Mucosa of rectum (tissue), 2 donors: ENCODE measurements around the gene PLEKHO2.
A peak's percentile ranks its signal among the peaks of the same experiment; 100 is the strongest.

ENCODE experiments used
- H3K27ac ChIP-seq, 2 donors: one replicate each; pipeline ENCODE4 v1.7.0; 2013; ENCODE audit warnings: inconsistent platforms in 2 of 2, low read depth in 2 of 2, low read length in 2 of 2
- H3K27me3 ChIP-seq, 2 donors: one replicate each; pipeline ENCODE4 v1.7.0; 2013; ENCODE audit warnings: low read length in 2 of 2; ENCODE audit not compliant: control insufficient read depth in 2 of 2, insufficient read depth in 2 of 2
- H3K36me3 ChIP-seq, 2 donors: one replicate each; pipeline ENCODE4 v1.7.0; 2013; ENCODE audit warnings: low read length in 2 of 2; ENCODE audit not compliant: control insufficient read depth in 2 of 2, insufficient read depth in 2 of 2
- H3K4me1 ChIP-seq, 2 donors: one replicate each; pipeline ENCODE4 v1.7.0; 2013; ENCODE audit warnings: low read length in 2 of 2, mild to moderate bottlenecking in 1 of 2; ENCODE audit not compliant: control insufficient read depth in 2 of 2, insufficient read depth in 2 of 2
- H3K4me3 ChIP-seq, 2 donors: one replicate each; pipeline ENCODE4 v1.7.0; 2013; ENCODE audit warnings: low read length in 2 of 2
- H3K9ac ChIP-seq, 2 donors: one replicate each; pipeline ENCODE4 v1.7.0; 2013; ENCODE audit warnings: low read length in 2 of 2, low read depth in 1 of 2, mild to moderate bottlenecking in 1 of 2
- H3K9me3 ChIP-seq, 2 donors: one replicate each; pipeline ENCODE4 v1.7.0; 2013; ENCODE audit warnings: low read length in 2 of 2; ENCODE audit not compliant: control insufficient read depth in 2 of 2
- donor health status: healthy.
- donor health status: Normal muscosa, but diverticular disease.

Gene PLEKHO2

DNA sequence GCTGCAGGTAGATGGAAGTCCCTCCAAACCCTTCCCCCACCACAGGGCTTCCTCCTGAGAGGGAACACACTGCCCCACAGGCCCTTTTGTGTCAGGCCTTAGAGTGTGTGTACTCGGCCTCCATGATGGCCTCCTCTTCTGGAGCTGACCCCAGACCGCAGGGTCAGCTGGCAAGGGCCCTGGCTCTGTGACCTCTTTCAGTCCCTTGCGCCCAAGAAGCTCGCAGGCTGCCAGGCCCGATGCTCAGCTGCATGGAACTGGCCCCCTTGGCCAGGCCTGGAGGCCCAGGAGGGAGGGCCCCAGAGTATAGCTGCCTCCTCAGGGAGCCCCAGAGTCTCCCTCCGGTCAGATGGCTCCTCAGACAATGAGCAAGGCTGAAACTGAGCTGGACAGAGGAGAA, 46.6 kb downstream of the PLEKHO2 start:
- Histone ChIP-seq H3K9ac (no peak overlapping the region), H3K27ac (no peak overlapping the region), H3K36me3 (no peaks in the 10 kb centered on the region), H3K4me3 (no peak overlapping the region), H3K4me1 (peaks cover 12 to 20% of the 10 kb centered on the region in 2 donors), H3K9me3 (no peaks in the 10 kb centered on the region), H3K27me3 (no peaks in the 10 kb centered on the region)

DNA sequence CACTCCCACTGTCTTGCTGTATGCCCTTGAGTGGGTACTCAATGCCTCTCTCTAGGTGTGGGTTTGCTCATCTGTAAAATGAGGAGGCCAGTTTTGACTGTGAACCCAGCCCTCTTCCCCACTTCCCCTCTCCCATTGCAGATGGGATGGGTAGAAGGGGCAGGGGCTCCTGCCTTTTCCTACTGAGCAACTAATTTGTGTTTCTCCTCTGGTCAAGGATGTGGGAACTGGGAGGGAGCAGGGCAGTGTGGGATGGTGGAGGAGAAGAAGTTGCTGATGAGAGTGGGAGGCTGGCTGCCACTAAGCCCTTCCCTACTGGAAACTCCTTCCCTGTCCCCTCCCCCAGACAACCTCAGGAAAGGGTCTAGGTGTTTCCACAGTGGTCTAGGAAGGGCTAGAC, 49.8 kb downstream of the PLEKHO2 start:
- Histone ChIP-seq H3K9me3 (no peaks in the 10 kb centered on the region), H3K27me3 (no peaks in the 10 kb centered on the region), H3K9ac (no peak overlapping the region), H3K4me3 (no peak overlapping the region), H3K36me3 (no peaks in the 10 kb centered on the region), H3K4me1 (peaks cover 14 to 27% of the 10 kb centered on the region in 2 donors), H3K27ac (peak overlapping the region; percentile 89 to 91)

DNA sequence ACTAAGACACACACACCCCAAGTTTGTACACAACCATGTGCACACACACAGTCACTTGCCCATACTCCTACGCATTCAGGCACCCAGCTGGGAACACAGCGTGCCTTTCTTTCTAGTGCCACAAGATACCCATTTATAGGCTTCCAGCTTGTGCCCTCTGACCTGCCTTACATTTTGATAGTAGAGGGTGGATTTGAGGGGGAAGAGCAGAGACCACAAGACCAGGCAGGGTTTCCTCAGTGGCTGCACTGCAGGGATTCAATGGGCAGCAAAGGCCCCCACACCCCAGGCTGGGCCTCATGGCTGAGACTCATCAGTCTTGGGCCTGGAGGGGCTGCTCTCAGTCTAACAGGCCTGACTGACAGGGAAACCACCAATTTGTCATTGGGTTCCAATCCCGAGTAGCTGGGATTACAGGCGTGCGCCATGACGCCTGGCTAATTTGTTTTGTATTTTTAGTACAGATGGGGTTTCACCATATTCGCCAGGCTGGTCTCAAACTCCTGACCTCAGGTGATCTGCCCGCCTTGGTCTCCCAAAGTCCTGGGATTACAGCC, 51.2 kb downstream of the PLEKHO2 start:
- Histone ChIP-seq H3K27ac (peak overlapping the region; percentile 89 to 91), H3K27me3 (no peaks in the 10 kb centered on the region), H3K9ac (peak overlapping the region; percentile 52 to 63), H3K4me3 (peak overlapping the region; percentile 3 to 38), H3K36me3 (no peaks in the 10 kb centered on the region), H3K4me1 (peaks cover 26 to 30% of the 10 kb centered on the region in 2 donors), H3K9me3 (no peaks in the 10 kb centered on the region)

DNA sequence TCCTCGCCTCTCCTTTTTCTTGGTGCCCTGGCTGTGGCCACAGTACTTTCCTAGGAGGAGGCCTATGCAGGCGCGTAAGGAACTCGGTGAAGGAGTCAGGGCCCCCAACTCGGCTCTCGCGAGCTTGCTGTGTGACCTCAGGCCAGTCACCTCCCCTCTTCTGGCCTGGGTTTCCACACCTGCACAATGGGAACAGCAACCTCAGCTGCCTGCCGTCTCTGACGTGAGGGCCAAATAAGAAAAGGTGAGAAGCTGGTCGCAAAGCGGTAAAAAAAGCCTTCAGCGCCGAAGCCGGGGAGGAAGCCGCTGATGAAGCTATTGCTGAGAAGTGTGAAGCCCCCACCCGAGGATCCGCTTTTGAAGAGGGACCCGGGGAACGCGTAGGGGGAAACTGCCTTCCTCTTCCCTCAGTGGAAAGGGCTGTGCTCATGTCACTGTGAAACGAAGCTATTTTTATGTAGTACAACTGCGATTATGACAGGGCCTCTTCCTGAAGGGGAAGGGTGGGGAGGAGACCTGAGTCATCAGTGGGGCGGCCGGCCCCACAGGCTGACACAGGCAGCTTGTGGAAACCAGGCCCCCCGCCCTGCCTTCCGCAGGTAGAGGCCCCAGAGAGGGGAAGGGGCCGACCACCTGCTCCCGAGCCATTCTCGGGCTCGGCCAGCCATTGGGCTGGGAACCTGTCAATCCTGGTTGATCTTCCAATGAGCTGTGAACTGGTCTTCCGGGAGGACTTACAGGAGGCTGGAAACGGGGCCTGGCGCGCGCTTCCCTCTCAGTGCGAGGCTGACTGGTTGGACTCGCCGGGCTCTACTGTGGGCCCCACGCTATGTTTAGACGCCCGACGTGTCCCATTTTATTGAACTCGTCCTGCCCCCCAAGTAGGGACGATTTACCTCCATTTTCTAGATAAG, 52.0 kb downstream of the PLEKHO2 start:
- H3K9me3 ChIP-seq, result no peaks in the 10 kb centered on the region
- peak overlapping the region; percentile 52 to 63 for H3K9ac ChIP-seq
- peak overlapping the region; percentile 3 to 51 for H3K4me3 ChIP-seq
- H3K4me1 ChIP-seq, result peaks cover 26 to 30% of the 10 kb centered on the region in 2 donors
- no peaks in the 10 kb centered on the region for H3K36me3 ChIP-seq
- no peaks in the 10 kb centered on the region for H3K27me3 ChIP-seq
- peak overlapping the region; percentile 89 to 91 for H3K27ac ChIP-seq

DNA sequence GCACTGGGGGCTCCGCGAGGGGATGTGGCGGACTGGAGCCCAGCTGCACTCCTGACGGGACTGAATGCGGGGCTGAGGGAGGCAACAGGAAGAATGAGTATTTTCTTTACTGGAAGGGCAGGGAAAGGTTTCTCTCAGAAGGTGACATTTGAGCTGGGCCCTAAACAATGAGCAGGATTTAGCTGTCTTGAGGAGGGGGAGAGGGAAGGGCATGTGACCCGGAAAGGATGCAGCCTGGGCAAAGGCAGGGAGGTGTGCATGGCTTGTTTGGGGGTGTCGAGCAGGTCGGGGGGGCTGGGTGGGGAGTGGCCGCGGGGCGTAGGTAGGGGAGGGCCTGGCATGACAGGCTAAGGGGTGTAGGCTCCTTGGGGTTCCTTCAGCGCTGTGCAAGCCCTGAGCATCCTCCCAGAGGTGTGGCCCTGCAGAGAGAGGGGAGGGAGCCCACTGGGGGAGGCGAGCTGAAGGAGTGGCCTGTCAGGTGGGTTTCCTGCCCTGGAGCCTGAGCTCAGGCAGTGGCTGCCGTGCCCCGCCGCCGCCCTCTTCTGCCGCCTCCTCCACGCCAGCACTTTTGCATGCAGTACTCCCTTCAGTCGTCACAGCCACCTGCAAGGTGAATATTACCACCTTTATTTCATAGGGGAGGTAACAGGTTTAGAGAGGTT, 52.8 kb downstream of the PLEKHO2 start:
- Histone ChIP-seq H3K27me3 (no peaks in the 10 kb centered on the region), H3K9ac (peak overlapping the region; percentile 41 to 52), H3K36me3 (no peaks in the 10 kb centered on the region), H3K4me1 (peaks cover 26 to 30% of the 10 kb centered on the region in 2 donors), H3K27ac (peak overlapping the region; percentile 89 to 91), H3K9me3 (no peaks in the 10 kb centered on the region), H3K4me3 (peak overlapping the region in 1 of 2 donors; percentile 63)

DNA sequence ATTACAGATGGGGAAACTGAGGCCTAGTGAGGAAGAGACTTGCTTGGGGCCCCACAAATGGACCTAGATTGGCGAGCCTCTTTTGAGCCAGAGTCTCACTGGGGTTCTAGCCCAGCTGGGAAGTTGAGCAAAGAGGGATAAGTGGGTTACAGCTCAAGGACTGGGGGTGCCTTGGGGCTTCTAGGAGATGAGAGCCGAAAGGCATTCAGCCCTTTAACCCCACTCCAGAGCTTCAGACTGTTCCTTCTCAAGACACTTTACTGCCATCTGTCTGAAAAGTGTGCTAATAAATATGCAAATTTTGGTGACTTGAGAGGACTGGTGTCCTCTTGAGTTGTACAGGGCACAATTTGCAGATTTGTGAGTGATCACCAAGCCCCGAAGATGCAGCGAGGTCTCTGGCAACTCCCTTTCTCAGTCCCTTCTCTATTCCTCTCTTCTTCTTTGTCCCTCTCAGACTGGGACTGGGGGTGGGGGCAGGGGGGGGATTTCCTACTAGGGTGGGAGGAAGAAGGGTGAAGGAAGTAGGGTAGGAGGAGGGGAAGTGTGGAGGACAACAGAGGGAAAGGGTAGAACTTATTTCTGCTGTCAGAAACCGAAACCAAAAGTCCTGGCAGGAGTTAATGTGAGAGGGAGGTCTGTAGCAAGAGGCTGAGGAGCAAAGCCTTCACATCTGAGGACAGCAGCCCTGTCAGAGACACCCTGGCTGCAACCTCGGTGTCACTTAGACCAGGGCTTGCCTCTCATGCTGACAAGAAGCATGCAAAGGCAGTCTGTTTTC, 53.8 kb downstream of the PLEKHO2 start:
- Histone ChIP-seq H3K27me3 (no peaks in the 10 kb centered on the region), H3K9me3 (no peaks in the 10 kb centered on the region), H3K36me3 (no peaks in the 10 kb centered on the region), H3K4me1 (peaks cover 26 to 30% of the 10 kb centered on the region in 2 donors), H3K4me3 (peak overlapping the region; percentile 38 to 63), H3K27ac (peak overlapping the region; percentile 89 to 91), H3K9ac (peak overlapping the region; percentile 45 to 60)

DNA sequence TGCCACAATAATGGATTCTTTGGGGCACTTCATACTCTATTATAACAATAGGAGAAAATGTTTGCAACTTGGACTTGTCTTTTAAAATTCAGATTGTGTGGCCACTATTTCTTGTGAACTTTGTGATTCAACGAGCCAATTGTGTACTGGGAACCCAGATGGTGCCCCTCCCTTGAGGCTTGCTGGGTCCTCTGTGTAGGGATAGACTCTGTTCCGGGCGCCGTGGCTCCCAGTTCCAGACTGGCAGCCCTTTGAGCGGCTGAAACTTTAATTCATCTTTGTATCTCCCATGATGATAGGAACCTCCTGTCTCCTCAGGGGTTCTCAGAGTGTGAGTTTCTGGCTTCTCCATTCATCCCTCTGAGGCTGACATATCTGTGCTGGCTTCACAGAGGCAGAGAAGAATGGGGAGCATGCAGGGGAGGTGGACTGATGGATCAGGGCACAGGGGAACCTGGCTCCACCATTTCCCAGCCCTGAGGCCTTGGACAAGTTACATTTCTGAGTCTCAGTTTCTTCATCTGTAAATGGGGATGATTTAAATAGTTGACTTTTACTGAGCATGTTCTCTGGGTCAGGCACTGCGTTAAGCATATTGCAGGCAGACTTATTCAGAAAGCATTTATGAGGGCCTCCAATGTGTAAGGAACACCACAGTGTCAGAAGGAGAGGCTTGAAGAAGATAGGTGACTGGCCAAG, 54.8 kb downstream of the PLEKHO2 start:
- Histone ChIP-seq H3K9ac (no peak overlapping the region), H3K27me3 (no peaks in the 10 kb centered on the region), H3K27ac (peak overlapping the region; percentile 89 to 91), H3K36me3 (no peaks in the 10 kb centered on the region), H3K4me3 (no peak overlapping the region), H3K4me1 (peaks cover 26 to 30% of the 10 kb centered on the region in 2 donors), H3K9me3 (peaks cover 2% of the 10 kb centered on the region in 2 donors)

DNA sequence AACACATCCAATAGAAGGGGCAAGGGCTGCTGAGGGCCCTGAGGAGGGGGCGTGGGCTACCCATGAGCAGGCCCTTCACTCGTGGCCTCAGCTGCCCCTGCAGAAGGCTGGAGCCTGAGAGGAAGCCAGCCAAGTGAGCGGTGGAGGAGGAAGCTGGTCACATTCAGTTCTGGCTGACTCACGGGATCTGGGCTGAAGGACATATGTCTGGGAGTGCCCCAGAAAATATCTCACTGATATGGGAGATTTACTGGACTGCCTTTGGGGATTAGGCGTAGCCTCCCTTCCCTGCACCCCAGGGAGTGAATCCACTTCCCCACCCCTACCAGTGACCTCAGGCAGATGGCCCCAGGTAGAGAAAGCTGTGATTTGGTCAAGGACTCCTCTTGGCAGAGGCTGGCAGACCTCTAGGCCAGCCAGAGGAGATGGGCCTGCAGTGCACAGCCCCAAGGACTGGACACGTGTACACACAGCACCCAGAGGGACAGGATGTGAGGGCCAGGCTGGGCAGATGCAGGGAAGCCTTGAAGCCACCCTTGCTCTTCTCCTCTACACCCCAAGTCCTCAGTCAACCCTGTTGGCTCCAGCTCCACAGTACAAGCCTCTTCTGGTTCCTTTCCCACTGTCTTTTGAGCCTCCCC, 55.8 kb downstream of the PLEKHO2 start:
- Histone ChIP-seq H3K27me3 (no peaks in the 10 kb centered on the region), H3K27ac (peak overlapping the region; percentile 69 to 91), H3K4me1 (peaks cover 26% of the 10 kb centered on the region in 2 donors), H3K4me3 (no peak overlapping the region), H3K36me3 (no peaks in the 10 kb centered on the region), H3K9ac (no peak overlapping the region), H3K9me3 (peaks cover 2% of the 10 kb centered on the region in 2 donors)

DNA sequence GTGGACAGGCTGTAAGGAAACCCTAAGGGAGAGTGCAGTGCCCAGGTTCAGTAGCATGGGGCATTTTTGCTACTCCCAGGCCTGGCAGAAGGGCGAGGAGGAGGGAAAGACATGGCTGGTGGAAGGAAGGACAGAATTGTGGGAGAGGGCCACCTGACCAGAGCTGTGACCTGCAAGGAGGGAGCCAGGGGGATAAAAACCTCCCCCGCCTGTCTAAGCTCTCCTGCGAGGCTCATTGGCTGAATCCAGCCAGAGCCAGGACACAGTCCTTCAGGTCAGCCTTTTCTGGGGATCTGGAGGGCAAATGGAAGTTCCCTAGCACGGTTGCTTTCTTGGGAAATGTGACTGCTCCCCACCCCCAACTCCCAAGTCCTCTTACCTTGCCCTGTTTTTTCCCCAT, 56.7 kb downstream of the PLEKHO2 start:
- H3K9me3 ChIP-seq, result peaks cover 2% of the 10 kb centered on the region in 2 donors
- no peaks in the 10 kb centered on the region for H3K36me3 ChIP-seq
- no peak overlapping the region for H3K9ac ChIP-seq
- peaks cover 17 to 21% of the 10 kb centered on the region in 2 donors for H3K4me1 ChIP-seq
- no peaks in the 10 kb centered on the region for H3K27me3 ChIP-seq
- H3K4me3 ChIP-seq, result no peak overlapping the region
- peak overlapping the region; percentile 69 to 91 for H3K27ac ChIP-seq
